Measurements from ENCODE around the gene WIPF2.

WIPF2 gene

GRCh38 chr17:40218740-40219593, at the start of gene WIPF2:
Gene WIPF2 (plus strand): TSS chr17:40219304. CDS start chr17:40256460, 37,156 bp downstream.
- DNase-seq = peak; percentile 97 to 99 (median 99)

GRCh38 chr17:40170325-40170724, 48.8 kb upstream of the WIPF2 start:
- DNase-seq = no peak

- DNase-seq = no peak
Observed at GRCh38 chr17:40171750-40172149, 47.4 kb upstream of the WIPF2 start.

- no peak for DNase-seq
Observed at GRCh38 chr17:40173091-40173777, 45.9 kb upstream of the WIPF2 start.

- no peak for DNase-seq
Observed at GRCh38 chr17:40173778-40174135, 45.3 kb upstream of the WIPF2 start.

- no peak for DNase-seq
Observed at GRCh38 chr17:40174514-40174913, 44.6 kb upstream of the WIPF2 start.

- DNase-seq = no peak
Observed at GRCh38 chr17:40175928-40176753, 43.0 kb upstream of the WIPF2 start.

- no peak for DNase-seq
Observed at GRCh38 chr17:40176754-40177110, 42.4 kb upstream of the WIPF2 start.

- DNase-seq = peak; percentile 82 to 96 (median 92)
Observed at GRCh38 chr17:40177275-40177874, 41.7 kb upstream of the WIPF2 start, which contains the start of gene RAPGEFL1. Gene RAPGEFL1 (plus strand): TSS chr17:40177470. CDS start chr17:40177862, 392 bp downstream.

- DNase-seq = no peak
Observed at GRCh38 chr17:40178021-40178601, 41.0 kb upstream of the WIPF2 start.

GRCh38 chr17:40178660-40179059, 40.4 kb upstream of the WIPF2 start:
- no peak for DNase-seq

- peak; percentile 35 to 43 (median 38) for DNase-seq
Observed at GRCh38 chr17:40179923-40180659, 39.0 kb upstream of the WIPF2 start.

GRCh38 chr17:40180694-40181093, 38.4 kb upstream of the WIPF2 start:
- no peak for DNase-seq

- DNase-seq = no peak
Observed at GRCh38 chr17:40181205-40181604, 37.9 kb upstream of the WIPF2 start.

- no peak for DNase-seq
Observed at GRCh38 chr17:40182606-40183005, 36.5 kb upstream of the WIPF2 start.

- DNase-seq = no peak
Observed at GRCh38 chr17:40187238-40187637, 31.9 kb upstream of the WIPF2 start.

- DNase-seq = no peak
Observed at GRCh38 chr17:40188694-40189093, 30.4 kb upstream of the WIPF2 start.

GRCh38 chr17:40190197-40191021, 28.7 kb upstream of the WIPF2 start:
- DNase-seq = no peak

- peak; percentile 78 to 85 (median 83) for DNase-seq
Observed at GRCh38 chr17:40191237-40192208, 27.6 kb upstream of the WIPF2 start.

- DNase-seq = no peak
Observed at GRCh38 chr17:40192961-40193360, 26.1 kb upstream of the WIPF2 start.
